HEK293 (cell line): ENCODE measurements around the gene OLIG2.
A peak's percentile ranks its signal among the peaks of the same experiment; 100 is the strongest.

Source experiments
- EGR2 ChIP-seq: fragments of 450-650 bp; formaldehyde crosslinking; IDR thresholded peaks from 2 replicates; pipeline ENCODE4 v1.5.1; 2016; ENCODE audit warnings: low read depth, missing biosample characterization, missing genetic modification characterization
- FEZF1 ChIP-seq: fragments of 450-650 bp; formaldehyde crosslinking; IDR thresholded peaks from 2 replicates; pipeline ENCODE4 v1.5.1; 2016; ENCODE audit warnings: missing biosample characterization, missing genetic modification characterization
- HOXC10 ChIP-seq: sonication (generic); formaldehyde crosslinking; IDR thresholded peaks from 2 replicates; pipeline ENCODE4 v1.8.1; 2023; ENCODE audit warnings: mild to moderate bottlenecking, missing genetic modification reagents
- IKZF3 ChIP-seq: fragments of 450-650 bp; IDR thresholded peaks from 2 replicates; pipeline ENCODE4 v1.5.0; 2018; ENCODE audit warnings: missing biosample characterization, mild to moderate bottlenecking, missing genetic modification characterization, moderate library complexity
- KLF10 ChIP-seq: fragments of 450-650 bp; IDR thresholded peaks from 2 replicates; pipeline ENCODE4 v1.5.1; 2018; ENCODE audit warnings: missing biosample characterization, mild to moderate bottlenecking, missing genetic modification characterization
- KLF16 ChIP-seq: fragments of 450-650 bp; formaldehyde crosslinking; IDR thresholded peaks from 2 replicates; pipeline ENCODE4 v1.5.1; 2017; ENCODE audit warnings: missing biosample characterization, missing genetic modification characterization
- KLF7 ChIP-seq: fragments of 450-650 bp; formaldehyde crosslinking; IDR thresholded peaks from 2 replicates; pipeline ENCODE4 v1.5.1; 2016; ENCODE audit warnings: missing biosample characterization, missing genetic modification characterization, borderline replicate concordance
- SCRT2 ChIP-seq: fragments of 450-650 bp; formaldehyde crosslinking; IDR thresholded peaks from 2 replicates; pipeline ENCODE4 v1.5.1; 2016; ENCODE audit warnings: missing biosample characterization, missing genetic modification characterization
- WT1 ChIP-seq: fragments of 450-650 bp; formaldehyde crosslinking; IDR thresholded peaks from 2 replicates; pipeline ENCODE4 v1.5.1; 2016; ENCODE audit warnings: missing biosample characterization, missing genetic modification characterization
- ZBTB48 ChIP-seq: fragments of 450-650 bp; formaldehyde crosslinking; IDR thresholded peaks from 2 replicates; pipeline ENCODE4 v1.5.1; 2016; ENCODE audit warnings: missing biosample characterization, missing genetic modification characterization
- ZFP69B ChIP-seq: fragments of 450-650 bp; formaldehyde crosslinking; IDR thresholded peaks from 2 replicates; pipeline ENCODE4 v1.5.1; 2016; ENCODE audit warnings: missing biosample characterization, missing genetic modification characterization
- ZNF138 ChIP-seq: fragments of 450-650 bp; formaldehyde crosslinking; IDR thresholded peaks from 2 replicates; pipeline ENCODE4 v1.5.1; 2016; ENCODE audit warnings: missing biosample characterization, missing genetic modification characterization, borderline replicate concordance
- ZNF214 ChIP-seq: fragments of 450-650 bp; formaldehyde crosslinking; IDR thresholded peaks from 2 replicates; pipeline ENCODE4 v1.5.1; 2017; ENCODE audit warnings: missing biosample characterization, mild to moderate bottlenecking, missing genetic modification characterization, borderline replicate concordance
- ZNF248 ChIP-seq: fragments of 450-650 bp; formaldehyde crosslinking; IDR thresholded peaks from 2 replicates; pipeline ENCODE4 v1.5.1; 2017; ENCODE audit warnings: missing biosample characterization, missing genetic modification characterization
- ZNF394 ChIP-seq: fragments of 450-650 bp; formaldehyde crosslinking; IDR thresholded peaks from 2 replicates; pipeline ENCODE4 v1.5.1; 2016; ENCODE audit warnings: missing biosample characterization, missing genetic modification characterization, mild to moderate bottlenecking, moderate library complexity, borderline replicate concordance
- ZNF416 ChIP-seq: fragments of 450-650 bp; formaldehyde crosslinking; IDR thresholded peaks from 2 replicates; pipeline ENCODE4 v1.5.1; 2016; ENCODE audit warnings: missing biosample characterization, missing genetic modification characterization
- ZNF488 ChIP-seq: fragments of 450-650 bp; formaldehyde crosslinking; IDR thresholded peaks from 2 replicates; pipeline ENCODE4 v1.5.1; 2016; ENCODE audit warnings: missing biosample characterization, missing genetic modification characterization
- ZNF596 ChIP-seq: fragments of 450-650 bp; IDR thresholded peaks from 2 replicates; pipeline ENCODE4 v1.5.0; 2018; ENCODE audit warnings: missing biosample characterization, mild to moderate bottlenecking, missing genetic modification characterization, moderate library complexity
- ZNF623 ChIP-seq: fragments of 450-650 bp; formaldehyde crosslinking; IDR thresholded peaks from 2 replicates; pipeline ENCODE4 v1.5.1; 2016; ENCODE audit warnings: missing biosample characterization, missing genetic modification characterization
- ZNF670 ChIP-seq: fragments of 450-650 bp; formaldehyde crosslinking; IDR thresholded peaks from 2 replicates; pipeline ENCODE4 v1.5.1; 2016; ENCODE audit warnings: missing biosample characterization, missing genetic modification characterization, low read depth
- ZNF701 ChIP-seq: fragments of 450-650 bp; formaldehyde crosslinking; IDR thresholded peaks from 2 replicates; pipeline ENCODE4 v1.5.1; 2016; ENCODE audit warnings: missing biosample characterization, missing genetic modification characterization
- ZNF776 ChIP-seq: fragments of 450-650 bp; formaldehyde crosslinking; IDR thresholded peaks from 2 replicates; pipeline ENCODE4 v1.5.0; 2017; ENCODE audit warnings: missing biosample characterization, missing genetic modification characterization, borderline replicate concordance
- TF ChIP-seq, protein P1 (sequence below): fragments of 450-650 bp; formaldehyde crosslinking; IDR thresholded peaks from 2 replicates; pipeline ENCODE4 v1.5.0; 2017; ENCODE audit warnings: missing biosample characterization, missing genetic modification characterization, borderline replicate concordance
- TF ChIP-seq, protein P2 (sequence below): fragments of 450-650 bp; formaldehyde crosslinking; IDR thresholded peaks from 2 replicates; pipeline ENCODE4 v1.5.1; 2016; ENCODE audit warnings: missing biosample characterization, missing genetic modification characterization
- TF ChIP-seq, protein P3 (sequence below): fragments of 450-650 bp; formaldehyde crosslinking; IDR thresholded peaks from 2 replicates; pipeline ENCODE4 v1.5.1; 2016; ENCODE audit warnings: missing biosample characterization, missing genetic modification characterization, low read depth
- TF ChIP-seq, protein P4 (sequence below): fragments of 450-650 bp; formaldehyde crosslinking; IDR thresholded peaks from 2 replicates; pipeline ENCODE4 v1.5.1; 2016; ENCODE audit warnings: missing biosample characterization, missing genetic modification characterization
- TF ChIP-seq, protein P5 (sequence below): fragments of 450-650 bp; formaldehyde crosslinking; conservative IDR thresholded peaks from 2 replicates; pipeline ENCODE4 v1.5.1; 2016; ENCODE audit warnings: low read depth, missing biosample characterization, missing genetic modification characterization

Gene OLIG2

GRCh38 chr21:33011462-33011861 lies 14.3 kb upstream of the OLIG2 start (continued):
- TF ChIP-seq, protein P1, sequence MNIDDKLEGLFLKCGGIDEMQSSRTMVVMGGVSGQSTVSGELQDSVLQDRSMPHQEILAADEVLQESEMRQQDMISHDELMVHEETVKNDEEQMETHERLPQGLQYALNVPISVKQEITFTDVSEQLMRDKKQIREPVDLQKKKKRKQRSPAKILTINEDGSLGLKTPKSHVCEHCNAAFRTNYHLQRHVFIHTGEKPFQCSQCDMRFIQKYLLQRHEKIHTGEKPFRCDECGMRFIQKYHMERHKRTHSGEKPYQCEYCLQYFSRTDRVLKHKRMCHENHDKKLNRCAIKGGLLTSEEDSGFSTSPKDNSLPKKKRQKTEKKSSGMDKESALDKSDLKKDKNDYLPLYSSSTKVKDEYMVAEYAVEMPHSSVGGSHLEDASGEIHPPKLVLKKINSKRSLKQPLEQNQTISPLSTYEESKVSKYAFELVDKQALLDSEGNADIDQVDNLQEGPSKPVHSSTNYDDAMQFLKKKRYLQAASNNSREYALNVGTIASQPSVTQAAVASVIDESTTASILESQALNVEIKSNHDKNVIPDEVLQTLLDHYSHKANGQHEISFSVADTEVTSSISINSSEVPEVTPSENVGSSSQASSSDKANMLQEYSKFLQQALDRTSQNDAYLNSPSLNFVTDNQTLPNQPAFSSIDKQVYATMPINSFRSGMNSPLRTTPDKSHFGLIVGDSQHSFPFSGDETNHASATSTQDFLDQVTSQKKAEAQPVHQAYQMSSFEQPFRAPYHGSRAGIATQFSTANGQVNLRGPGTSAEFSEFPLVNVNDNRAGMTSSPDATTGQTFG: no peak
- TF ChIP-seq ZNF394 (tag by site-specific recombination) (peak; percentile 84), ZNF701 (no peak), ZNF623 (tag by site-specific recombination) (no peak), ZNF248 (no peak), ZBTB48 (no peak), IKZF3 (tag by site-specific recombination) (no peak), SCRT2 (no peak), ZFP69B (tag by site-specific recombination) (0 out of 2 replicates have a peak, but pooled peaks have one; percentile 32), ZNF416 (tag by site-specific recombination) (no peak), ZNF488 (no peak), ZNF214 (tag by site-specific recombination) (no peak), ZNF670 (tag by site-specific recombination) (no peak), KLF10 (tag by site-specific recombination) (0 out of 2 replicates have a peak, but pooled peaks have one; percentile 27), KLF16 (tag by site-specific recombination) (no peak), FEZF1 (no peak), ZNF596 (no peak), ZNF138 (tag by site-specific recombination) (no peak), HOXC10 (CRISPR knock-in tag) (no peak), EGR2 (tag by site-specific recombination) (peak; percentile 71), KLF7 (no peak), ZNF776 (no peak), WT1 (no peak)
- TF ChIP-seq, protein P2, sequence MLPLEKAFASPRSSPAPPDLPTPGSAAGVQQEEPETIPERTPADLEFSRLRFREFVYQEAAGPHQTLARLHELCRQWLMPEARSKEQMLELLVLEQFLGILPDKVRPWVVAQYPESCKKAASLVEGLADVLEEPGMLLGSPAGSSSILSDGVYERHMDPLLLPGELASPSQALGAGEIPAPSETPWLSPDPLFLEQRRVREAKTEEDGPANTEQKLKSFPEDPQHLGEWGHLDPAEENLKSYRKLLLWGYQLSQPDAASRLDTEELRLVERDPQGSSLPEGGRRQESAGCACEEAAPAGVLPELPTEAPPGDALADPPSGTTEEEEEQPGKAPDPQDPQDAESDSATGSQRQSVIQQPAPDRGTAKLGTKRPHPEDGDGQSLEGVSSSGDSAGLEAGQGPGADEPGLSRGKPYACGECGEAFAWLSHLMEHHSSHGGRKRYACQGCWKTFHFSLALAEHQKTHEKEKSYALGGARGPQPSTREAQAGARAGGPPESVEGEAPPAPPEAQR: no peak
- TF ChIP-seq, protein P3, sequence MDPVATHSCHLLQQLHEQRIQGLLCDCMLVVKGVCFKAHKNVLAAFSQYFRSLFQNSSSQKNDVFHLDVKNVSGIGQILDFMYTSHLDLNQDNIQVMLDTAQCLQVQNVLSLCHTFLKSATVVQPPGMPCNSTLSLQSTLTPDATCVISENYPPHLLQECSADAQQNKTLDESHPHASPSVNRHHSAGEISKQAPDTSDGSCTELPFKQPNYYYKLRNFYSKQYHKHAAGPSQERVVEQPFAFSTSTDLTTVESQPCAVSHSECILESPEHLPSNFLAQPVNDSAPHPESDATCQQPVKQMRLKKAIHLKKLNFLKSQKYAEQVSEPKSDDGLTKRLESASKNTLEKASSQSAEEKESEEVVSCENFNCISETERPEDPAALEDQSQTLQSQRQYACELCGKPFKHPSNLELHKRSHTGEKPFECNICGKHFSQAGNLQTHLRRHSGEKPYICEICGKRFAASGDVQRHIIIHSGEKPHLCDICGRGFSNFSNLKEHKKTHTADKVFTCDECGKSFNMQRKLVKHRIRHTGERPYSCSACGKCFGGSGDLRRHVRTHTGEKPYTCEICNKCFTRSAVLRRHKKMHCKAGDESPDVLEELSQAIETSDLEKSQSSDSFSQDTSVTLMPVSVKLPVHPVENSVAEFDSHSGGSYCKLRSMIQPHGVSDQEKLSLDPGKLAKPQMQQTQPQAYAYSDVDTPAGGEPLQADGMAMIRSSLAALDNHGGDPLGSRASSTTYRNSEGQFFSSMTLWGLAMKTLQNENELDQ (tag by site-specific recombination): no peak
- TF ChIP-seq, protein P4, sequence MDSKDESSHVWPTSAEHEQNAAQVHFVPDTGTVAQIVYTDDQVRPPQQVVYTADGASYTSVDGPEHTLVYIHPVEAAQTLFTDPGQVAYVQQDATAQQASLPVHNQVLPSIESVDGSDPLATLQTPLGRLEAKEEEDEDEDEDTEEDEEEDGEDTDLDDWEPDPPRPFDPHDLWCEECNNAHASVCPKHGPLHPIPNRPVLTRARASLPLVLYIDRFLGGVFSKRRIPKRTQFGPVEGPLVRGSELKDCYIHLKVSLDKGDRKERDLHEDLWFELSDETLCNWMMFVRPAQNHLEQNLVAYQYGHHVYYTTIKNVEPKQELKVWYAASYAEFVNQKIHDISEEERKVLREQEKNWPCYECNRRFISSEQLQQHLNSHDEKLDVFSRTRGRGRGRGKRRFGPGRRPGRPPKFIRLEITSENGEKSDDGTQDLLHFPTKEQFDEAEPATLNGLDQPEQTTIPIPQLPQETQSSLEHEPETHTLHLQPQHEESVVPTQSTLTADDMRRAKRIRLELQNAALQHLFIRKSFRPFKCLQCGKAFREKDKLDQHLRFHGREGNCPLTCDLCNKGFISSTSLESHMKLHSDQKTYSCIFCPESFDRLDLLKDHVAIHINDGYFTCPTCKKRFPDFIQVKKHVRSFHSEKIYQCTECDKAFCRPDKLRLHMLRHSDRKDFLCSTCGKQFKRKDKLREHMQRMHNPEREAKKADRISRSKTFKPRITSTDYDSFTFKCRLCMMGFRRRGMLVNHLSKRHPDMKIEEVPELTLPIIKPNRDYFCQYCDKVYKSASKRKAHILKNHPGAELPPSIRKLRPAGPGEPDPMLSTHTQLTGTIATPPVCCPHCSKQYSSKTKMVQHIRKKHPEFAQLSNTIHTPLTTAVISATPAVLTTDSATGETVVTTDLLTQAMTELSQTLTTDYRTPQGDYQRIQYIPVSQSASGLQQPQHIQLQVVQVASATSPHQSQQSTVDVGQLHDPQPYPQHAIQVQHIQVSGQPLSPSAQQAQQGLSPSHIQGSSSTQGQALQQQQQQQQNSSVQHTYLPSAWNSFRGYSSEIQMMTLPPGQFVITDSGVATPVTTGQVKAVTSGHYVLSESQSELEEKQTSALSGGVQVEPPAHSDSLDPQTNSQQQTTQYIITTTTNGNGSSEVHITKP: peak; percentile 47; the same call in 1 of the 2 replicates
- TF ChIP-seq, protein P5, sequence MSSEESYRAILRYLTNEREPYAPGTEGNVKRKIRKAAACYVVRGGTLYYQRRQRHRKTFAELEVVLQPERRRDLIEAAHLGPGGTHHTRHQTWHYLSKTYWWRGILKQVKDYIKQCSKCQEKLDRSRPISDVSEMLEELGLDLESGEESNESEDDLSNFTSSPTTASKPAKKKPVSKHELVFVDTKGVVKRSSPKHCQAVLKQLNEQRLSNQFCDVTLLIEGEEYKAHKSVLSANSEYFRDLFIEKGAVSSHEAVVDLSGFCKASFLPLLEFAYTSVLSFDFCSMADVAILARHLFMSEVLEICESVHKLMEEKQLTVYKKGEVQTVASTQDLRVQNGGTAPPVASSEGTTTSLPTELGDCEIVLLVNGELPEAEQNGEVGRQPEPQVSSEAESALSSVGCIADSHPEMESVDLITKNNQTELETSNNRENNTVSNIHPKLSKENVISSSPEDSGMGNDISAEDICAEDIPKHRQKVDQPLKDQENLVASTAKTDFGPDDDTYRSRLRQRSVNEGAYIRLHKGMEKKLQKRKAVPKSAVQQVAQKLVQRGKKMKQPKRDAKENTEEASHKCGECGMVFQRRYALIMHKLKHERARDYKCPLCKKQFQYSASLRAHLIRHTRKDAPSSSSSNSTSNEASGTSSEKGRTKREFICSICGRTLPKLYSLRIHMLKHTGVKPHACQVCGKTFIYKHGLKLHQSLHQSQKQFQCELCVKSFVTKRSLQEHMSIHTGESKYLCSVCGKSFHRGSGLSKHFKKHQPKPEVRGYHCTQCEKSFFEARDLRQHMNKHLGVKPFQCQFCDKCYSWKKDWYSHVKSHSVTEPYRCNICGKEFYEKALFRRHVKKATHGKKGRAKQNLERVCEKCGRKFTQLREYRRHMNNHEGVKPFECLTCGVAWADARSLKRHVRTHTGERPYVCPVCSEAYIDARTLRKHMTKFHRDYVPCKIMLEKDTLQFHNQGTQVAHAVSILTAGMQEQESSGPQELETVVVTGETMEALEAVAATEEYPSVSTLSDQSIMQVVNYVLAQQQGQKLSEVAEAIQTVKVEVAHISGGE: no peak
